Osteoblast (primary cell): ENCODE results near the gene INPP5B. TPM values are rescaled to one million over a fixed set of nuclear protein-coding genes. Genes with fewer than 3 reads are reported as not detected.
"Not testable (repeated sequence)": the region's sequence is repeated elsewhere in the genome, so short reads cannot be mapped to it uniquely, and the experiment has no call there.

Source experiments
- DNase-seq: peaks from one replicate; pipeline ENCODE4 v3.0.0; 2011; ENCODE audit warnings: low spot score, mixed read lengths; ENCODE audit not compliant: insufficient read length; ENCODE audit errors: missing footprints
- H2AFZ ChIP-seq: 2 replicates; pipeline ENCODE4 v1.6.0; 2011; ENCODE audit warnings: mild to moderate bottlenecking, low read length
- H3K27ac ChIP-seq: 2 replicates; pipeline ENCODE4 v1.5.1; 2011; ENCODE audit warnings: mild to moderate bottlenecking, low read depth, low read length, moderate library complexity
- H3K27me3 ChIP-seq: 2 replicates; pipeline ENCODE4 v1.6.0; 2012; ENCODE audit warnings: mild to moderate bottlenecking, control low read depth, inconsistent platforms, low read length, moderate library complexity; ENCODE audit not compliant: insufficient read depth
- H3K36me3 ChIP-seq: 2 replicates; pipeline ENCODE4 v1.5.1; 2011; ENCODE audit warnings: mild to moderate bottlenecking, low read length, control low read depth, moderate library complexity; ENCODE audit not compliant: insufficient read depth
- H3K4me1 ChIP-seq: 2 replicates; pipeline ENCODE4 v1.5.1; 2011; ENCODE audit warnings: mild to moderate bottlenecking, low read length, control low read depth, moderate library complexity; ENCODE audit not compliant: insufficient read depth
- H3K4me2 ChIP-seq: 2 replicates; pipeline ENCODE4 v1.6.0; 2011; ENCODE audit warnings: mild to moderate bottlenecking, low read length; ENCODE audit not compliant: insufficient read depth
- H3K4me3 ChIP-seq: fragments of 200-600 bp; sonication (generic); 3 replicates; pipeline ENCODE4 v1.5.1; 2012; ENCODE audit warnings: mild to moderate bottlenecking, low read length, inconsistent platforms; ENCODE audit not compliant: insufficient read depth
- H3K79me2 ChIP-seq: 2 replicates; pipeline ENCODE4 v1.6.0; 2012; ENCODE audit warnings: mild to moderate bottlenecking, low read length, control low read depth, inconsistent platforms; ENCODE audit not compliant: insufficient read depth
- H3K9me3 ChIP-seq: 2 replicates; pipeline ENCODE4 v1.5.1; 2011; ENCODE audit warnings: low read depth, low read length, control low read depth
- H4K20me1 ChIP-seq: 2 replicates; pipeline ENCODE4 v1.6.0; 2012; ENCODE audit warnings: mild to moderate bottlenecking, low read length, control low read depth; ENCODE audit not compliant: insufficient read depth
- total RNA-seq: library from RNA; depleted of rRNA; stranded (reverse); fragments of >200 nt; gene quantifications from 2 replicates; pipeline ENCODE4 v1.2.3, GENCODE V29; 2012
- TF ChIP-seq, protein P1 (sequence below): IDR thresholded peaks from 2 replicates; pipeline ENCODE4 v1.5.1; 2011; ENCODE audit warnings: mild to moderate bottlenecking, low read depth, low read length, moderate library complexity; ENCODE audit errors: extremely low read depth

The INPP5B gene
- total RNA-seq, 1 donor: 39.4 TPM

DNA sequence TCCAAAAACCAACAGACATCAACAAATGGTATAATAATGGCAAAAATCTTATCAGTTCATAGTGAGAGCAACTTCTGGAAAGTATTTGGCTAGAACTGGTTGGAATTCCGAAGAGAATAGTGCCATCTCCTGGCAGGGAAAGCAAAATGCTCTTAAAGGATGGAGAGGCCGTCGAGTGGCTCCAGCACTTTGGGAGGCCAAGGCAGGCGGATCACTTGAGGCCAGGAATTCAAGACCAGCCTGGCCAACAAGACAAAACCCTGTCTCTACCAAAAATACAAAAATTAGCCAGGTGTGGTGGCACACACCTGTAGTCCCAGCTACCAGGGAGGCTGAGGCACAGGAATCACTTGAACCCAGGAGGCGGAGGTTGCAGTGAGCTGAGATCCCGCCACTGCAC, 28.2 kb upstream of the INPP5B start:
- peak; percentile 73 for DNase-seq
- not testable (repeated sequence) for H2AFZ ChIP-seq, H3K4me1 ChIP-seq, H3K4me3 ChIP-seq, H3K4me2 ChIP-seq, H3K9me3 ChIP-seq, H4K20me1 ChIP-seq, H3K27ac ChIP-seq, H3K27me3 ChIP-seq
- TF ChIP-seq, protein P1, sequence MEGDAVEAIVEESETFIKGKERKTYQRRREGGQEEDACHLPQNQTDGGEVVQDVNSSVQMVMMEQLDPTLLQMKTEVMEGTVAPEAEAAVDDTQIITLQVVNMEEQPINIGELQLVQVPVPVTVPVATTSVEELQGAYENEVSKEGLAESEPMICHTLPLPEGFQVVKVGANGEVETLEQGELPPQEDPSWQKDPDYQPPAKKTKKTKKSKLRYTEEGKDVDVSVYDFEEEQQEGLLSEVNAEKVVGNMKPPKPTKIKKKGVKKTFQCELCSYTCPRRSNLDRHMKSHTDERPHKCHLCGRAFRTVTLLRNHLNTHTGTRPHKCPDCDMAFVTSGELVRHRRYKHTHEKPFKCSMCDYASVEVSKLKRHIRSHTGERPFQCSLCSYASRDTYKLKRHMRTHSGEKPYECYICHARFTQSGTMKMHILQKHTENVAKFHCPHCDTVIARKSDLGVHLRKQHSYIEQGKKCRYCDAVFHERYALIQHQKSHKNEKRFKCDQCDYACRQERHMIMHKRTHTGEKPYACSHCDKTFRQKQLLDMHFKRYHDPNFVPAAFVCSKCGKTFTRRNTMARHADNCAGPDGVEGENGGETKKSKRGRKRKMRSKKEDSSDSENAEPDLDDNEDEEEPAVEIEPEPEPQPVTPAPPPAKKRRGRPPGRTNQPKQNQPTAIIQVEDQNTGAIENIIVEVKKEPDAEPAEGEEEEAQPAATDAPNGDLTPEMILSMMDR: peak; percentile 61
- peaks cover 12% of the 10 kb centered on the region for H3K79me2 ChIP-seq
- peaks cover 45% of the 10 kb centered on the region for H3K36me3 ChIP-seq

GRCh38 chr1:37974567-37974966, 27.7 kb upstream of the INPP5B start:
- no peaks in the 10 kb centered on the region for H3K9me3 ChIP-seq
- H4K20me1 ChIP-seq: no peaks in the 10 kb centered on the region
- no peak overlapping the region for H3K4me2 ChIP-seq
- TF ChIP-seq, protein P1: no peak
- no peak for DNase-seq
- no peak overlapping the region for H3K4me3 ChIP-seq
- no peaks in the 10 kb centered on the region for H3K4me1 ChIP-seq
- H3K27me3 ChIP-seq: no peaks in the 10 kb centered on the region
- no peak overlapping the region for H2AFZ ChIP-seq
- H3K36me3 ChIP-seq: peaks cover 44% of the 10 kb centered on the region
- H3K79me2 ChIP-seq: peaks cover 15% of the 10 kb centered on the region
- H3K27ac ChIP-seq: peak overlapping the region; percentile 15

DNA sequence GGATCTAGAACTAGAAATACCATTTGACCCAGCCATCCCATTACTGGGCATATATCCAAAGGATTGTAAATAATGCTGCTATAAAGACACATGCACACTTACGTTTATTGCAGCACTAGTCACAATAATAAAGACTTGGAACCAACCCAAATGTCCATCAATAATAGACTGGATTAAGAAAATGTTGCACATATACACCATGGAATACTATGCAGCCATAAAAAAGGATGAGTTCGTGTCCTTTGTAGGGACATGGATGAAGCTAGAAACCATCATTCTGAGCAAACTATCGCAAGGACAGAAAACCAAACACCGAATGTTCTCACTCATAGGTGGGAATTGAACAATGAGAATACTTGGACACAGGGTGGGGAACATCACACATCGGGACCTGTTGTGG, 26.8 kb upstream of the INPP5B start:
- DNase-seq: not testable (repeated sequence)

GRCh38 chr1:37965301-37965700, 18.4 kb upstream of the INPP5B start:
- Histone ChIP-seq H4K20me1 (no peaks in the 10 kb centered on the region), H3K4me2 (no peak overlapping the region), H3K27me3 (no peaks in the 10 kb centered on the region), H3K27ac (no peak overlapping the region), H3K36me3 (peaks cover 54% of the 10 kb centered on the region), H2AFZ (no peak overlapping the region), H3K4me3 (no peak overlapping the region), H3K9me3 (no peaks in the 10 kb centered on the region), H3K79me2 (peaks cover 3% of the 10 kb centered on the region), H3K4me1 (peaks cover 4% of the 10 kb centered on the region)
- TF ChIP-seq, protein P1: no peak
- no peak for DNase-seq

More for the DNA sequence above, 26.8 kb upstream of the INPP5B start:
- H3K4me3 ChIP-seq, H3K27me3 ChIP-seq, H3K9me3 ChIP-seq, H3K4me2 ChIP-seq, H4K20me1 ChIP-seq, H2AFZ ChIP-seq, H3K4me1 ChIP-seq, H3K27ac ChIP-seq: not testable (repeated sequence)
- peaks cover 15% of the 10 kb centered on the region for H3K79me2 ChIP-seq
- peaks cover 44% of the 10 kb centered on the region for H3K36me3 ChIP-seq

DNA sequence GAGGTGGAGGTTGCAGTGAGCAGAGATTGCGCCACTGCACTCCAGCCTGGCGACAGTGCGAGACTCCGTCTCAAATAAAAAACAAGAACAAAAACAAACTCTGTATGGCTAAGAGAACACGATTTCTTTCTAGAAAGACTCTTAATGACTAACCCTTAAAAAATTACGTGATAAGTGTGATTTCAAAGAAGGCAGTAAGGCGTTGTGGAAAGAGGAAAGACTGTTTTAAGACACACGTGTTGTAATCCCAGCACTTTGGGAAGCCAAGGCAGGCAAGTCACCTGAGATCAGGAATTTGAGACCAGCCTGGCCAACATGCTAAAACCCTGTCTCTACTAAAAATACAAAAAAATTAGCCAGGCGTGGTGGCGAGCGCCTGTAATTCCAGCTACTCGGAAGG, 17.3 kb upstream of the INPP5B start:
- H3K27ac ChIP-seq, DNase-seq, H2AFZ ChIP-seq, H3K4me2 ChIP-seq, H3K27me3 ChIP-seq, H4K20me1 ChIP-seq, H3K4me3 ChIP-seq, H3K9me3 ChIP-seq, H3K79me2 ChIP-seq, H3K4me1 ChIP-seq: not testable (repeated sequence)
- H3K36me3 ChIP-seq: peaks cover 57% of the 10 kb centered on the region
